GM21390 (cell line): Measurements from ENCODE around the gene TKT.

ENCODE experiments used
- ATAC-seq: cut with Tn5 transposase; IDR thresholded peaks from one replicate; pipeline ENCODE4 v1.9.1; 2021; ENCODE audit not compliant: unreplicated experiment

TKT gene

DNA sequence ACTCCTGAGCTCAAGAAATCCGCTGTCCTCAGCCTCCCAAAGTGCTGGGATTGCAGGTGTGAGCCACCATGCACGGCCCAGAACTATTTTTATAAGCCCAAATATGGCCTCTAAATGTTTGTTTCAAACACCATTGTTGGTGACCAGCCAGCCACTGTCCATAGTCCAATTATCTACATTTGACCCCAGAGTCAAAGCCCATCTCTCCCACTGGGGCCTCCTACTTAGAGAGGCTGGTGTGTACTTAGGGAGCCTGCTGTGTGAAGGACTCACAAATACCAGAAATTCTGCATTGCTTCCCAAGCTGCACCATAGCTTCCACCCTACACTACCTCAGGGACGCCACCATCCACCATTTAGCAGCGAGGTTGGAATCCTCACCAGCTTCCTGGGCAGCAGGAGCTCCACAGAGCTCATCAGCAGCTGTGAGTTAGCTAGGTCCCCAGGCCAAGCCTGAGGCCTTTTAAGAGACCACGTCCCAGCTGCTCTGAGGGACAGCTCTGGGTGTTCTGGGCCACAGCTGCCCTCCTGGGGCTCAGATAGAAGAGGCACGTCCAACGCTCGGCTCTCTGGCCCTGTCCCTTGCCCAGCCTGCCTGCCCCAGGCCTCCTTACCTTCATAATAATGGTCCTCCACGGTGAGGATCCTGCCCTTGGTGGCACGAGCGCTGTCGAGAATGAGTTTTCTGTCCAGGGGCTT is 29.5 kb downstream of the TKT start:
- no peak for ATAC-seq

DNA sequence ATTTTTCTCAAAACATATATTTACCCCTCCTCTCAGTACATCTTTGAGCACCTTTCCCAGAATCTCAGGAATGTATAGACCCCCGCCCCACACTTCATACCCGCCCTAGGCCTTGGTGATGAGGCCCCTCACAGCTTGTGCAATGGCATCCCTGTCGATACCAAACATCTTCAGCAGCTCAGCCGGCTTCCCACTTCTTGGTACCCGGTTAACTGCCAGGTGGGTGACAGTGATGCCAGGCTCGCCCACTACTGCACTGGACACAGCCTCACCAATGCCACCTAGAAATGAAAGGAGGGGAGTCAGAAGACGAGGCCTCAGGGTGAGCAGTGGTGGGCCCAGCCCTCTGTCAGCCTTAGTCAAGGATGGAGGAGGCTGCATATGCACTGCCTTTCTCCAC is 30.2 kb downstream of the TKT start:
- no peak for ATAC-seq

DNA sequence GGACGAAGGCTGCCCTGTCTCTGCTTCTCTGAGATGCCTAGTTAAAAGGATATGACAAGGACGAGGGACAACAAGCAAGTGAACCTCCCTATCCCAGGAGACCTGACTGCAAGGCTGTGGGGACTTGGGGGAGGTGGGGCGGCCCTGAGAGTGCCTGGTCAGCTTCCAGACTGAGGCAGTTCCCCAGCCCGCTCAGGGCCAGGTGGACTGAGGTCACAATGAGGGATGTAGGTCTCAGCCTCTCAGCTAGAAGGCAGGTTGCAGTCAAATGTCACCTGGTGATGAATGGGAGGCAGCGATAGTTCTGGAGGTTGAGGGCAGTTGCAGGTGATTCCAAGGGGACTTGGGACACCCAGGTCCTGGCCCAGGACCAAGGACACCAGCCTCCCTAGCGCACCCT is 30.6 kb downstream of the TKT start:
- ATAC-seq = no peak

DNA sequence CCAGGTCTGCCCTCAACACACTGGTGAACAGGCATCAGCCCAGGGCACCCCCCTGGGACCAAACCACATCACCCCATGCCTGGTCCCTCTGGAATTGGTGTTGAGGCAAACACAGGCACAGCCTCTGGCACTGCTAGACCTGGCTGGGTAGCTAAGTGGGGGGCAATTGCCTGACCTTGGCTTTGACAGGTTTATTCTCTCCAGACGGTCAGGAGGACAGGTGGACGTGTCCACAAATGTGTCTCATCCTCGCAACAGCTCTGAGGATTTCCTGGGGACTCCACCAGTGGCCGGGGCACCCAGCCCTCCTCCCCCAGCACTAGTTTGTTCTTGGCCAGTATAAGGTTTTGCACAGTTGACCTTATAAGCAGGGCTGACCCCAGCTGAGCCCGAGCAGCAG is 31.3 kb downstream of the TKT start:
- no peak for ATAC-seq

- ATAC-seq = no peak
Measured at GRCh38 chr3:53224026-53224425, 31.8 kb downstream of the TKT start.

DNA sequence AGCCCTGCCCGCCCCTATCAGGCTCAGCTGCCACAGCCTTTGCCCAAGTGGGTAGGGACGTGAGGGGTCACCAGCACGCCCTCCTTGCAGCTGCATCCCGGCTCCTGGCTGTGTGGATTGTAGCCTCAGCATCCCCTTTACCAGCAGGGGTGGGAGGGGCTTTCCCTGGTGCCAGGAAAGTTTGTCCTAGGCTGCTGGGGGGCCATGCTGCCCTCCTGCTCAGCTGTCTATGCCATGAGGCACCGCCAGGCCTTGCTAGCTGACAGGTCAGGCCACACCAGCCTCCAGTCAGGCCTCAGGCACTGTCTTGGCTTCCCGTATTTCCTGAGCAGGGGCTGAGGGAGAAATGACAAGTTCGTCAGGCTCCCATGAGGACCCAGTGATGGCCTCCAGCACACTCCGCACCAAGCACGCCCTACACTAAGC is 32.3 kb downstream of the TKT start:
- ATAC-seq = no peak

DNA sequence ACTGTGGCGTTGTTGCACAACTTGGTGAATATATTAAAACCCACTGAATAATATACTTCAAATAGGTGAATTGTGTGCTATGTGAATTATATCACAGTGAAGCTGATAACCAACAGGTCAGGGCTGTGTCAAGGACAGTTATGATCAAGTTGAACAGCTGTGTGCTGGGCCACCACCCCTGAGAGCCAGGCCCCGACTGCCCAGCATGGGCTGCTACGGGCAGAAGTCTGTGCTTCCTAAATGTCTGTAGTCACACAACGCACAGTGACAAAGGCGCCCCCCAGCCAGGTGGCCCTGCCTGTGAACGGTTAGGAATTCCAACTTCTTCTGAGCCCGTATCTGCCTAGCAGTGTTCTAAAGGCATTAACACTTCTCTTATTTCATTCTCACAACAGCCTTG is 32.8 kb downstream of the TKT start:
- ATAC-seq = no peak

DNA sequence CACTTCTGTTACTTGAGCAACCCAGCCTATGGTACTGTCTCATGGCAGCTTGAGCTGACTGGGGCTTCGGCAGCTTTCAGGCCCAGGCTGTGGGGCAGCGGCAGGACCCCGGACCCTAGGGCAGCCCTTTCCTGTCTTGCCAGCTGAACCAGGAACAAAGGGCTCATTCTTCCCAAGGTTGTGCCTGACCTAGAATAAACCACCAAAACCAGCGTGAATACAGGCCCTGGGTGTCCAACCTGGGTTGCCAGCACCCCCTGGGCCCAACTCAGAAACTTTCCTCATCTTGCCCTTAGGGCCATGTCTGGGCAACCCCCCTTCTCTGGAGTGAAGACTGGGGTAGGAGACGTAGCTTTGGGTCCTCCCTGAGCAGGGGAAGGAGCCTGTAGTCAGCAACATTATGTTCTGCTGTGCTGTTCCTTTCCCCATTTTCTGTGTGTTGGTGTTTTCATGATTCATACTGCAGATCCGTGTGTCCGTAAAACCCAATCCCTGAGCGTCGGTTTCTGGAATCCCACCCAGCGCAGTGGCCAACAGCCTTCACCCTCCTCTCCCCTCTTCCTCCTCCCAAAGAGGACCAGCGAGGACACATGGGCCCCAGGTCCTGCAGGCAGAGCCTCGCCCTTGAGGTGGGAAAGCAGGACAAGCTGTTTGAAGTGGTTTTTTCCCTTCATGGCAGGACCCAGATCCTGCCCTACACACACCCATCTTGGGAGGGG is 33.5 kb downstream of the TKT start:
- no peak for ATAC-seq

- ATAC-seq = no peak
Measured at GRCh38 chr3:53221827-53222182, 34.0 kb downstream of the TKT start.

DNA sequence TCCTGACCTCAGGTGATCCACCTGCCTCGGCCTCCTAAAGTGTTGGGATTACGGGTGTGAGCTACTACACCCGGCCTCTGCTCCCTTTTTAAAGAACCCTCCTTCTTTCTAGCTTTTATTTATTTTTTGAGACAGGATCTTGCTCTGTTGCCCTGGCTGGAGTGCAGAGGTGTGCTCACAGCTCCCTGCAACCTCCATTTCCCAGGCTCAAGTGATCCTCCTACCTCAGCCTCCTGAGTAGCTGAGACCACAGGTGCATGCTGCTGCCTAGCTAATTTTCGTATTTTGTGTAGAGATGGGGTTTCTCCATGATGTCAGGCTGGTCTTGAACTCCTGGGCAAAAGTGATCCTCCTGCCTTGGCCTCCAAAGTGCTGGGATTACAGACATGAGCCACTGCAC is 34.5 kb downstream of the TKT start:
- no peak for ATAC-seq

DNA sequence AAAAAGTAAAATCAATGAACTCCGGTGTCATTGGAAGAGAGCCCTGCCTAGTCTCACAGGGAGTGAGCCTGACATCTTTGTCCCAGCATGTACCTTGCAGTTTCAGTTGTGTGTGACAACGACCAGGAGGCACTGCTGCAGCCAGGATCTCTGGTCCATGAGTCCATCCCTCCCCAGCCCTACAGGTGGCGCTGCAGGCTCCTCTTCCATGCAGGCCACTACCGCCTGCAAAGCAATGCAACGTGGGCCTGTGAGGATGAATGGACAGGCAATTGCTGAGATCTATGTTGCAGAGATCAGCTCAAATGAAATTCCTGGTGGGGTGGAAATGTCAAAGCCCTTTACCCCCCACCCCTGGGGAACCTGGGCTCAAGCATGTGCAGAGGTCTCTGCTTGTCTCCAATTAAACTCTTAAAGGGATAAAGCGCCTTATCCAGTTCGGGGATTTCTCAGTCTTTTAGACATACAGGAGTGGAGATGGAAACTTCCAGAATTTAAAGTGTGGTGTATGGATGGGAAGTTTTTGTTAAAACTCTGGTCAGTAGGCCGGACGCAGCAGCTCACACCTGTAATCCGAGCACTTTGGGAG is 35.8 kb downstream of the TKT start:
- ATAC-seq = peak; percentile 90

DNA sequence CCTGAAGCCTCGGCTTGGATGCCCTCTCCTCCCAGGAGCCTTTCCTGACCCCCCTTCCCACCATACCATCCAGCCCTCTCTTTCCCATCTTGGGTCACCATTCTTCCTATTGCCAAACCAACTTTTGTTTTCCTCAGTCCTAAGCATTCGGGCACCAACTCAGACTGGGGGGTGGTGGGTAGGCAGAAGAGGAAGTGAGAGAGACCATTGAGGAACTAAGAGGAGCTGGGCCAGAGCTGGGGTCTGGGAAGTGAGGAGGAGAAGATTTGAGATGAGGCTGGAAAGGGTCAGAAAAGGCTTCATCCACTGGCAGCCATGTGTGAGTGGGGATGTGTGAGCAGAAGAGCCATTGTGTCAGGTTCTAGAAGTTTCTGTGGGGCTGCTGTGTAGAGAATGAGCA is 37.7 kb downstream of the TKT start:
- ATAC-seq = no peak

- ATAC-seq = no peak
Measured at GRCh38 chr3:53217175-53217574, 38.6 kb downstream of the TKT start.

DNA sequence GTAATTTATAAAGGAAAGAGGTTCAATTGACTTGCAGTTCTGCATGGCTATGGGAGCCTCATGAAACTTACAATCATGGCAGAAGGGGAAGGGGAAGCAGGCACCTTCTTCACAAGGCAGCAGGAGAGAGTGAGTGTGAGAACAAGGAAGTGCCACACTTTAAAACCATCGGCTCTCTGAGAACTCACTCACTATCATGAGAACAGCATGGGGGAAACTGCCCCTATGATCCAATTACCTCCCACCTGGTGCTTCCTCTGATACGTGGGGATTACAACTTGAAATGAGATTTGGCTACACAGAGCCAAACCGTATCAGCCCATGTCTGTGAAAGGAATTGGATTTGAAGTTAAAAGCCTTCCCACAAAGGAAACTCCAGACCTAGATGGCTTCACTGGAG is 39.1 kb downstream of the TKT start:
- ATAC-seq = no peak

DNA sequence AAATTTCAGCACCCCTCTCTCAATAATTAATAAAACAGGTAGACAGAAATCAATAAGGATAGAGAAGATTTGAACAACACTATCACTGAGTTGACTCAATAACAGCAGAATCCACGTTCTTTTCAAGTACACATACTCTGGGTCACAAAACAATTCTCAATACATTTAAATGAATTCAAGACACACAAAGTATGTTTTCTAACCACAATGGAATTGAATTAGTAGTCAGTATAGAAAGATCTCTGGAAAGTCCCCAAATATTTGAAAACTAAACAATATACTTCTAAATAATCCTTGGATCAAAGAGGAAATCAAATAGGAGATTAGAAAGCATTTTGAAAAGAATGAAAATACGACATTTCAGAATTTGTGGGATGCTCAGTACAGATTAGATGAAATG is 40.0 kb downstream of the TKT start:
- ATAC-seq = no peak

DNA sequence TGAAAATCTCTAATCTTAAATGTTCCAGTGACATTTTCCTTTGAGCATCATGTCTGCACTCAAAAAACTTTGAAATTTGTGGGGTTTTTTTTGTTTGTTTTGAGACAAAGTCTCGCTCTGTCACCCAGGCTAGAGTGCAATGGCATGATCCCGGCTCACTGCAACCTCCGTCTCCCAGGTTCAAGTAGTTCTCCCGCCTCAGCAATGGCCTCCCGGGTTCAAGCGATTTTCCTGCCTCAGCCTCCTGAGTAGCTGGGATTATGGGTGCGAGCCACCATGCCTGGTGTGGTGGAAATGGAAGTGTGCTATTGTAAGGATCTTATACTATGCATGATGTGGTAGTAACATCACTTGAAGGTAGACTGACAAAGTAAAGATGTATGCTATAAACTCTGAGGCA is 42.5 kb downstream of the TKT start:
- no peak for ATAC-seq

GRCh38 chr3:53211706-53212702 is 43.8 kb downstream of the TKT start:
- ATAC-seq = no peak

GRCh38 chr3:53202331-53203015 is 53.3 kb downstream of the TKT start:
- ATAC-seq = no peak

DNA sequence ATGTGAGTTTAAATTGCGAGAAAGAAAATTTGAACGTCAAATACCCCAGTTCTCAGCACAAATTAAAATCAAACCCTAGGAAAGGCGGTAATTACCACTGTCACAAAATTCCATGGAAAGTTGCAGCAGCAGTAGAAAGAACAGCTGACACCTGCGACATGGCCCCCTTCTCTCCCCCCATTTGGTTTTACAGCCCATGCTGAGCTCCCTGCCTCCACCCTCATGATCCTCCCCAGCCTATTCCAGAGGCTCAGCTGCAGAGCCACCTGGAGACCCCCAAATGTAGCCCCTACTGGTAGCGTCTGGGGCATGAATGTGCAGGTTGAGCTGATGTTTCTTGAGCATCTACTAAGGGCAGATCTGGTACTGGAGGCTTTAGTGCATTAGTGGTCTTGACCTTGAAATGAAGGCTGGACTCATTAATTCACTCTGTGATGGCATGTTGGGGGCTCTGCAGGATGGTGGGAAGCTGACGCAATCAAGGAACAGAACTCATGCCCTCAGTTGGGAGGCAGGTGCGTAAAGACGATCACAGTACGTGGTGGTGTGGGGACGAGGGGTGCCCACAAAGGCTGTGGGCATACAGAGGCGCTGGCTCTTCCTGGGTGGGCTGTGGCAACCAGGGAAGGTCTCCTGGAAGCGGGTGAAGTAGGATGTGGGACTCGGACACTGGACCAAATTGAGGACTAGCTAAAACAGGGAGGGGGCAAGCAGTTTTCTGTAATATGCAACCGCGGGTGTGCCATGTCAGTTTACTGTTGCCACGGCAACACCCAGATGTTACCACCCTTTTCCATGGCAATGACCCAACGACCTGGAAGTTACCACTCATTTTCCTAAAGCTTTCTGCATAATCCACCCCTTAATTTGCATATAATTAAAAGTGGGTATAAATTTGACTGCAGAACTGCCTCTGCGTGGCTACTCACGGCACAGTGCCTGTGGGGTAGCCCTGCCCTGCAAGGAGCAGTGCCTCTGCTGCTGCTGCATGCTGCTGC is 55.0 kb downstream of the TKT start:
- no peak for ATAC-seq

GRCh38 chr3:53199834-53200233 is 56.0 kb downstream of the TKT start:
- no peak for ATAC-seq
